Hepatocyte (in vitro differentiated cells): ENCODE data around the gene GAGE10.

ENCODE experiments used
- CTCF ChIP-seq: fragments of 200-600 bp; sonication (generic); IDR thresholded peaks from 2 replicates; pipeline ENCODE4 v1.5.1; 2016; ENCODE audit warnings: antibody characterized with exemption, mild to moderate bottlenecking; ENCODE audit not compliant: poor library complexity
- EZH2 ChIP-seq: fragments of 200-600 bp; sonication (generic); IDR thresholded peaks from 2 replicates; pipeline ENCODE4 v1.6.1; 2016; ENCODE audit warnings: antibody characterized with exemption, mild to moderate bottlenecking, borderline replicate concordance
- EZH2phosphoT487 ChIP-seq: fragments of 200-600 bp; sonication (generic); IDR thresholded peaks from one replicate; pipeline ENCODE4 v1.6.1; 2018; ENCODE audit warnings: antibody characterized with exemption, mild to moderate bottlenecking, low read depth, moderate library complexity; ENCODE audit not compliant: unreplicated experiment, severe bottlenecking

GRCh38 chrX:49310371-49310770, 6.9 kb downstream of the GAGE10 start:
- no peak for TF ChIP-seq CTCF
- TF ChIP-seq EZH2, result no peak
- TF ChIP-seq EZH2phosphoT487, result no peak
